ENCODE results near the gene CMA1.

CMA1 gene

GRCh38 chr14:24465368-24465767 is 42.7 kb downstream of the CMA1 start:
- DNase-seq: no peak

- no peak for DNase-seq
Measured at GRCh38 chr14:24463884-24464785, 43.9 kb downstream of the CMA1 start.

GRCh38 chr14:24463017-24463883 is 44.8 kb downstream of the CMA1 start:
- DNase-seq: no peak

- no peak for DNase-seq
Measured at GRCh38 chr14:24461336-24461735, 46.7 kb downstream of the CMA1 start.

- no peak for DNase-seq
Measured at GRCh38 chr14:24459331-24459730, 48.7 kb downstream of the CMA1 start.

- no peak for DNase-seq
Measured at GRCh38 chr14:24458736-24459135, 49.3 kb downstream of the CMA1 start.

GRCh38 chr14:24456980-24457379 is 51.1 kb downstream of the CMA1 start:
- DNase-seq: no peak
